ENCODE measurements around the gene PDPR. TPM values are rescaled to one million over a fixed set of nuclear protein-coding genes. Genes with fewer than 3 reads are reported as not detected.
"Not testable (repeated sequence)": the region's sequence is repeated elsewhere in the genome, so short reads cannot be mapped to it uniquely, and the experiment has no call there.

The PDPR gene
- polyA plus RNA-seq, 2 donors = 3.7 to 5.2 TPM

DNA sequence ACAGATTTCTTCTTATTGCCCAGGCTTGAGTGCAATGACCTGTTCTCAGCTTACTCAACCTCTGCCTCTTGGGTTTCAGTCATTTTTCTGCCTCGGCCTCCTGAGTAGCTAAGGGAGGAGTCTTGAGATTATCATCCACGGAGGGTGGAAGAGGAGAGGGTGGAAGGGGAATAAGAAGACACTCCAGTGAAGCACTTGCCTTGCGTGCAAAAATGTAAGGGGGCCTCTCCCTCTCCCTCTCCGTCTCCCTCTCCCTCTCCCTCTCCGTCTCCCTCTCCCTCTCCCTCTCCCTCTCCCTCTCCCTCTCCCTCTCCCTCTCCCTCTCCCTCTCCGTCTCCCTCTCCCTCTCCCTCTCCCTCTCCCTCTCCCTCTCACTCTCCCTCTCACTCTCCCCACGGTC is 89.4 kb downstream of the PDPR start:
- not testable (repeated sequence) for H3K36me3 ChIP-seq (ENCODE audit: control insufficient read depth in 2 of 2, insufficient read depth in 2 of 2, low read length in 1 of 2); H3K27ac ChIP-seq (ENCODE audit: low read depth in 2 of 2, low read length in 1 of 2)
- 77 to 87% methylated on average over 3 to 4 of the region's 7 CpGs for WGBS, 2 donors

DNA sequence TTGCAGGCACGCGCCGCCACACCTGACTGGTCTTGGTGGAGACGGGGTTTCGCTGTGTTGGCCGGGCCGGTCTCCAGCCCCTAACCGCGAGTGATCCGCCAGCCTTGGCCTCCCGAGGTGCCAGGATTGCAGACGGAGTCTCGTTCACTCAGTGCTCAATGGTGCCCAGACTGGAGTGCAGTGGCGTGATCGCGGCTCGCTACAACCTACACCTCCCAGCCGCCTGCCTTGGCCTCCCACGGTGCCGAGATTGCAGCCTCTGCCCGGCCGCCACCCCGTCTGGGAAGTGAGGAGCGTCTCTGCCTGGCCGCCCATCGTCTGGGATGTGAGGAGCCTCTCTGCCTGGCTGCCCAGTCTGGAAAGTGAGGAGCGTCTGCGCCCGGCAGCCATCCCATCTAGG is 89.9 kb downstream of the PDPR start:
- not testable (repeated sequence) for H3K9me3 ChIP-seq (ENCODE audit: control insufficient read depth in 2 of 2, insufficient read depth in 1 of 2, low read depth in 1 of 2, low read length in 1 of 2)
- WGBS, 2 donors = 95 to 96% methylated on average over 13 to 18 of the region's 29 CpGs

More for the DNA sequence above, 89.4 kb downstream of the PDPR start:
- not testable (repeated sequence) for H3K4me1 ChIP-seq (ENCODE audit: control insufficient read depth in 2 of 2, insufficient read depth in 2 of 2, low read length in 1 of 2); H3K4me3 ChIP-seq (ENCODE audit: low read depth in 1 of 2, low read length in 2 of 2); H3K27me3 ChIP-seq (ENCODE audit: control insufficient read depth in 1 of 2, insufficient read depth in 2 of 2, low read length in 2 of 2); H3K9me3 ChIP-seq (ENCODE audit: control insufficient read depth in 2 of 2, insufficient read depth in 1 of 2, low read depth in 1 of 2, low read length in 1 of 2)

DNA sequence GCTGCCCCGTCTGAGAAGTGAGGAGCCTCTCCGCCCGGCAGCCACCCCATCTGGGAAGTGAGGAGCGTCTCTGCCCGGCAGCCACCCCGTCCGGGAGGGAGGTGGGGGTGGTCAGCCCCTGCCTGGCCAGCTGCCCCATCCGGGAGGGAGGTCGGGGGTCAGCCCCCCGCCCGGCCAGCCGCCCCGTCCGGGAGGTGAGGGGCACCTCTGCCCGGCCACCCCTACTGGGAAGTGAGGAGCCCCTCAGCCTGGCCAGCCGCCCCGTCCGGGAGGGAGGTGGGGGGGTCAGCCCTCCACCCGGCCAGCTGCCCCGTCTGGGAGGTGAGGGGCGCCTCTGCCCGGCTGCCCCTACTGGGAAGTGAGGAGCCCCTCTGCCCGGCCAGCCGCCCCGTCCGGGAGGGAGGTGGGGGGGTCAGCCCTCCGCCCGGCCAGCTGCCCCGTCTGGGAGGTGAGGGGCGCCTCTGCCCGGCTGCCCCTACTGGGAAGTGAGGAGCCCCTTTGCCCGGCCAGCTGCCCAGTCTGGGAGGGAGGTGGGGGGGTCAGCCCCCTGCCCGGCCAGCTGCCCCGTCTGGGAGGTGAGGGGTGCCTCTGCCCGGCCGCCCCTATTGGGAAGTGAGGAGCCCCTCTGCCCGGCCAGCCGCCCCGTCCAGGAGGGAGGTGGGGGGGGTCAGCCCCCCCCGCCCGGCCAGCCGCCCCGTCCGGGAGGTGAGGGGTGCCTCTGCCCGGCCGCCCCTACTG is 90.7 kb downstream of the PDPR start:
- not testable (repeated sequence) for H3K27ac ChIP-seq (ENCODE audit: low read depth in 2 of 2, low read length in 1 of 2); H3K9me3 ChIP-seq (ENCODE audit: control insufficient read depth in 2 of 2, insufficient read depth in 1 of 2, low read depth in 1 of 2, low read length in 1 of 2); H3K4me3 ChIP-seq (ENCODE audit: low read depth in 1 of 2, low read length in 2 of 2); H3K36me3 ChIP-seq (ENCODE audit: control insufficient read depth in 2 of 2, insufficient read depth in 2 of 2, low read length in 1 of 2); H3K4me1 ChIP-seq (ENCODE audit: control insufficient read depth in 2 of 2, insufficient read depth in 2 of 2, low read length in 1 of 2); H3K27me3 ChIP-seq (ENCODE audit: control insufficient read depth in 1 of 2, insufficient read depth in 2 of 2, low read length in 2 of 2)
- WGBS, 2 donors = 97 to 99% methylated on average over 12 to 40 of the region's 46 CpGs

More for the DNA sequence above, 89.9 kb downstream of the PDPR start:
- H3K4me1 ChIP-seq (ENCODE audit: control insufficient read depth in 2 of 2, insufficient read depth in 2 of 2, low read length in 1 of 2); H3K36me3 ChIP-seq (ENCODE audit: control insufficient read depth in 2 of 2, insufficient read depth in 2 of 2, low read length in 1 of 2); H3K4me3 ChIP-seq (ENCODE audit: low read depth in 1 of 2, low read length in 2 of 2); H3K27ac ChIP-seq (ENCODE audit: low read depth in 2 of 2, low read length in 1 of 2); H3K27me3 ChIP-seq (ENCODE audit: control insufficient read depth in 1 of 2, insufficient read depth in 2 of 2, low read length in 2 of 2): not testable (repeated sequence)

DNA sequence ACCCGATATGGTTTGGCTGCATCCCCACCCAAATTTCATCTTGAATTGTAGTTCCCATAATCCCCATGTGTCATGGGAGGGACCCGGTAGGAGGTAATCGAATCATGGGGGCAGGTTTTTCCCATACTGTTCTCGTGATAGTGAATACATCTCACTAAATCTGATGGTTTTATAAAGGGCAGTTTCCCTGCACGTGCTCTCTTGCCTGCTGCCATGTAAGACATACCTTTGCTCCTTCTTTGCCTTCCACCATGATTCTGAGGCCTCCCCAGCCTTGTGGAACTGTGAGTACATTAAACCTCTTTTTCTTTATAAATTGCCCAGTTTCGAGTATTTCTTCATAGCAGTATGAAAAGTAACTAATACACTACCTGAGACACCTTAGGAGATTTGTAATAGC is 92.2 kb downstream of the PDPR start:
- H3K4me1 ChIP-seq (ENCODE audit: control insufficient read depth in 2 of 2, insufficient read depth in 2 of 2, low read length in 1 of 2); H3K27me3 ChIP-seq (ENCODE audit: control insufficient read depth in 1 of 2, insufficient read depth in 2 of 2, low read length in 2 of 2); H3K27ac ChIP-seq (ENCODE audit: low read depth in 2 of 2, low read length in 1 of 2); H3K4me3 ChIP-seq (ENCODE audit: low read depth in 1 of 2, low read length in 2 of 2); H3K36me3 ChIP-seq (ENCODE audit: control insufficient read depth in 2 of 2, insufficient read depth in 2 of 2, low read length in 1 of 2); H3K9me3 ChIP-seq (ENCODE audit: control insufficient read depth in 2 of 2, insufficient read depth in 1 of 2, low read depth in 1 of 2, low read length in 1 of 2): not testable (repeated sequence)
- WGBS, 2 donors = 78 to 97% methylated on average over 6 of the region's 6 CpGs

Other genes with a start within 250 kb of the PDPR start
- gene CLEC18A, start 163.0 kb upstream of the PDPR start, polyA plus RNA-seq = 1 to 10 TPM in 1 of 2 donors, under 1 TPM in 1; 0.92 to 1.4 TPM
- under 1 TPM; 0.36 to 0.53 TPM for gene CLEC18C, start 59.5 kb downstream of the PDPR start, polyA plus RNA-seq
- 1 to 10 TPM; 6.9 to 7.0 TPM for gene EXOSC6, start 137.6 kb downstream of the PDPR start, polyA plus RNA-seq
- gene AARS1, start 175.2 kb downstream of the PDPR start, polyA plus RNA-seq = 10 to 100 TPM; 12.9 to 27.8 TPM
- 10 to 100 TPM; 14.8 to 18.2 TPM for gene DDX19B, start 184.9 kb downstream of the PDPR start, polyA plus RNA-seq
- gene DDX19A, start 232.6 kb downstream of the PDPR start, polyA plus RNA-seq = 10 to 100 TPM in 1 of 2 donors, 1 to 10 TPM in 1; 9.7 to 21.5 TPM

All from esophagus (tissue), 2 donors.